ENCODE data around the gene LYPD4.

DNA sequence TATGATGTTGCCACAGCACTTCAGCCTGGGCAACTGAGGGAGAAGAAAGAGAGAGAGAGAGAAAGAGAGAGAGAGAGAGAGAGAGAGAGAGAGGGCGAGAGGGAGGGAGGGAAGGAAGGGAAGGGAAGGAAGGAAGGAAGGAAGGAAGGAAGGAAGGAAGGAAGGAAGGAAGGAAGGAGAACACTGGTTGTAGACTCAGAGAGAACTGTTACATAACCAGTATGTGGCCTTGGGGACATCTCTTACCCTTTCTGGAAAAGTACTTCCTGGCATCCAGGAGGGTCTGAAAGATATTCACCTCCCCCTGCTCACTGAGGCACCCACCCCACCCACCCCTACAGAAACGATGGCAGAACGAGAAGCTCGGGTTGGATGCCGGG, 35.8 kb upstream of the LYPD4 start:
- TF ChIP-seq, protein P1, sequence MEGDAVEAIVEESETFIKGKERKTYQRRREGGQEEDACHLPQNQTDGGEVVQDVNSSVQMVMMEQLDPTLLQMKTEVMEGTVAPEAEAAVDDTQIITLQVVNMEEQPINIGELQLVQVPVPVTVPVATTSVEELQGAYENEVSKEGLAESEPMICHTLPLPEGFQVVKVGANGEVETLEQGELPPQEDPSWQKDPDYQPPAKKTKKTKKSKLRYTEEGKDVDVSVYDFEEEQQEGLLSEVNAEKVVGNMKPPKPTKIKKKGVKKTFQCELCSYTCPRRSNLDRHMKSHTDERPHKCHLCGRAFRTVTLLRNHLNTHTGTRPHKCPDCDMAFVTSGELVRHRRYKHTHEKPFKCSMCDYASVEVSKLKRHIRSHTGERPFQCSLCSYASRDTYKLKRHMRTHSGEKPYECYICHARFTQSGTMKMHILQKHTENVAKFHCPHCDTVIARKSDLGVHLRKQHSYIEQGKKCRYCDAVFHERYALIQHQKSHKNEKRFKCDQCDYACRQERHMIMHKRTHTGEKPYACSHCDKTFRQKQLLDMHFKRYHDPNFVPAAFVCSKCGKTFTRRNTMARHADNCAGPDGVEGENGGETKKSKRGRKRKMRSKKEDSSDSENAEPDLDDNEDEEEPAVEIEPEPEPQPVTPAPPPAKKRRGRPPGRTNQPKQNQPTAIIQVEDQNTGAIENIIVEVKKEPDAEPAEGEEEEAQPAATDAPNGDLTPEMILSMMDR (conservative IDR thresholded peaks at IDR 0.05; ENCODE audit: low read depth, low read length), result no peak
- no peak for TF ChIP-seq EZH2 (IDR thresholded peaks at IDR 0.05; ENCODE audit: low read length, unreplicated experiment)
